Measurements from ENCODE around the gene DYNC2H1.

- TF ChIP-seq POLR2A (IDR thresholded peaks at IDR 0.05) (no peak), CTCF (IDR thresholded peaks at IDR 0.05) (no peak), EP300 (IDR thresholded peaks at IDR 0.05) (no peak)
Observed at GRCh38 chr11:103354656-103355055, 245.4 kb downstream of the DYNC2H1 start.
